SK-N-SH treated with all-trans-retinoic acid at 6 μM for 48 hours (cell line): ENCODE data around the gene PTCH1.

ENCODE experiments used
- ARNTL ChIP-seq: fragments of 450-650 bp; formaldehyde crosslinking; IDR thresholded peaks from 2 replicates; pipeline ENCODE4 v1.5.0; 2020; ENCODE audit warnings: low read depth, mild to moderate bottlenecking, moderate library complexity, borderline replicate concordance
- GLIS3 ChIP-seq: fragments of 250-450 bp; sonication (Bioruptor Pico); IDR thresholded peaks from 2 replicates; pipeline ENCODE4 v1.5.0; 2020; ENCODE audit warnings: mild to moderate bottlenecking, moderate library complexity
- OSR1 ChIP-seq: fragments of 250-450 bp; sonication (Bioruptor Pico); IDR thresholded peaks from 2 replicates; pipeline ENCODE4 v1.8.0; 2022; ENCODE audit warnings: moderate library complexity, mild to moderate bottlenecking, inconsistent platforms
- PPARA ChIP-seq: fragments of 250-450 bp; sonication (Bioruptor Pico); IDR thresholded peaks from 2 replicates; pipeline ENCODE4 v1.5.0; 2020; ENCODE audit warnings: mild to moderate bottlenecking, borderline replicate concordance
- RARB ChIP-seq: fragments of 250-450 bp; sonication (Bioruptor Pico); IDR thresholded peaks from 2 replicates; pipeline ENCODE4 v1.8.0; 2021; ENCODE audit warnings: mild to moderate bottlenecking, moderate library complexity
- TF ChIP-seq, protein P1 (sequence below): fragments of 250-450 bp; sonication (Bioruptor Pico); IDR thresholded peaks from 2 replicates; pipeline ENCODE4 v1.8.0; 2020; ENCODE audit warnings: mild to moderate bottlenecking, moderate library complexity, borderline replicate concordance
- TF ChIP-seq, protein P2 (sequence below): fragments of 250-450 bp; sonication (Bioruptor Pico); IDR thresholded peaks from 2 replicates; pipeline ENCODE4 v1.5.1; 2020; ENCODE audit warnings: low read depth, mild to moderate bottlenecking, moderate library complexity
- TF ChIP-seq, protein P3 (sequence below): fragments of 250-450 bp; sonication (Bioruptor Pico); IDR thresholded peaks from 2 replicates; pipeline ENCODE4 v1.5.0; 2020; ENCODE audit warnings: mild to moderate bottlenecking, moderate library complexity

DNA sequence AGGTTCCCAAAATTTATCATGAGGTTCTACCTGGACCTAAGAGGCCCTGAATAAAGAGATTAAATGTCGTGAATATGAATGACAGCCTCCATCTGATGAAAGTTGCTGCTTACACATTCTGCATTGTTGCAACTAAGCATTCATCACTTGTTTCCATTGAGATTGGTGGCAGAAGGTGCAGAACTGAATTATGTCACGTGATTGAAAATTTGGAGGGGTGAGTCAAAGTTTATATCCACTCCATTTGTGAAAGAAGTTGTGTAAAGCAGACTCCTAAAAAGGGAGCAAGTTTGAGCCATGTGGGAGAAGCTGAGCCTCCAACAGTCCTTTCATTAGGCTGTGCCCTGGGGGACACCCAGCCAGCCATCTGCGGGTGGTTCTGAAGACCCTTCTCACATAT is 4.9 kb upstream of the PTCH1 start:
- TF ChIP-seq, protein P1, sequence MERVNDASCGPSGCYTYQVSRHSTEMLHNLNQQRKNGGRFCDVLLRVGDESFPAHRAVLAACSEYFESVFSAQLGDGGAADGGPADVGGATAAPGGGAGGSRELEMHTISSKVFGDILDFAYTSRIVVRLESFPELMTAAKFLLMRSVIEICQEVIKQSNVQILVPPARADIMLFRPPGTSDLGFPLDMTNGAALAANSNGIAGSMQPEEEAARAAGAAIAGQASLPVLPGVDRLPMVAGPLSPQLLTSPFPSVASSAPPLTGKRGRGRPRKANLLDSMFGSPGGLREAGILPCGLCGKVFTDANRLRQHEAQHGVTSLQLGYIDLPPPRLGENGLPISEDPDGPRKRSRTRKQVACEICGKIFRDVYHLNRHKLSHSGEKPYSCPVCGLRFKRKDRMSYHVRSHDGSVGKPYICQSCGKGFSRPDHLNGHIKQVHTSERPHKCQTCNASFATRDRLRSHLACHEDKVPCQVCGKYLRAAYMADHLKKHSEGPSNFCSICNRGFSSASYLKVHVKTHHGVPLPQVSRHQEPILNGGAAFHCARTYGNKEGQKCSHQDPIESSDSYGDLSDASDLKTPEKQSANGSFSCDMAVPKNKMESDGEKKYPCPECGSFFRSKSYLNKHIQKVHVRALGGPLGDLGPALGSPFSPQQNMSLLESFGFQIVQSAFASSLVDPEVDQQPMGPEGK (CRISPR knock-in tag): no peak
- TF ChIP-seq ARNTL (CRISPR knock-in tag) (no peak), RARB (CRISPR knock-in tag) (no peak), OSR1 (CRISPR knock-in tag) (no peak), PPARA (CRISPR knock-in tag) (no peak), GLIS3 (CRISPR knock-in tag) (no peak)
- TF ChIP-seq, protein P2, sequence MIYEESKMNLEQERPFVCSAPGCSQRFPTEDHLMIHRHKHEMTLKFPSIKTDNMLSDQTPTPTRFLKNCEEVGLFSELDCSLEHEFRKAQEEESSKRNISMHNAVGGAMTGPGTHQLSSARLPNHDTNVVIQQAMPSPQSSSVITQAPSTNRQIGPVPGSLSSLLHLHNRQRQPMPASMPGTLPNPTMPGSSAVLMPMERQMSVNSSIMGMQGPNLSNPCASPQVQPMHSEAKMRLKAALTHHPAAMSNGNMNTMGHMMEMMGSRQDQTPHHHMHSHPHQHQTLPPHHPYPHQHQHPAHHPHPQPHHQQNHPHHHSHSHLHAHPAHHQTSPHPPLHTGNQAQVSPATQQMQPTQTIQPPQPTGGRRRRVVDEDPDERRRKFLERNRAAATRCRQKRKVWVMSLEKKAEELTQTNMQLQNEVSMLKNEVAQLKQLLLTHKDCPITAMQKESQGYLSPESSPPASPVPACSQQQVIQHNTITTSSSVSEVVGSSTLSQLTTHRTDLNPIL (CRISPR knock-in tag): no peak
- TF ChIP-seq, protein P3, sequence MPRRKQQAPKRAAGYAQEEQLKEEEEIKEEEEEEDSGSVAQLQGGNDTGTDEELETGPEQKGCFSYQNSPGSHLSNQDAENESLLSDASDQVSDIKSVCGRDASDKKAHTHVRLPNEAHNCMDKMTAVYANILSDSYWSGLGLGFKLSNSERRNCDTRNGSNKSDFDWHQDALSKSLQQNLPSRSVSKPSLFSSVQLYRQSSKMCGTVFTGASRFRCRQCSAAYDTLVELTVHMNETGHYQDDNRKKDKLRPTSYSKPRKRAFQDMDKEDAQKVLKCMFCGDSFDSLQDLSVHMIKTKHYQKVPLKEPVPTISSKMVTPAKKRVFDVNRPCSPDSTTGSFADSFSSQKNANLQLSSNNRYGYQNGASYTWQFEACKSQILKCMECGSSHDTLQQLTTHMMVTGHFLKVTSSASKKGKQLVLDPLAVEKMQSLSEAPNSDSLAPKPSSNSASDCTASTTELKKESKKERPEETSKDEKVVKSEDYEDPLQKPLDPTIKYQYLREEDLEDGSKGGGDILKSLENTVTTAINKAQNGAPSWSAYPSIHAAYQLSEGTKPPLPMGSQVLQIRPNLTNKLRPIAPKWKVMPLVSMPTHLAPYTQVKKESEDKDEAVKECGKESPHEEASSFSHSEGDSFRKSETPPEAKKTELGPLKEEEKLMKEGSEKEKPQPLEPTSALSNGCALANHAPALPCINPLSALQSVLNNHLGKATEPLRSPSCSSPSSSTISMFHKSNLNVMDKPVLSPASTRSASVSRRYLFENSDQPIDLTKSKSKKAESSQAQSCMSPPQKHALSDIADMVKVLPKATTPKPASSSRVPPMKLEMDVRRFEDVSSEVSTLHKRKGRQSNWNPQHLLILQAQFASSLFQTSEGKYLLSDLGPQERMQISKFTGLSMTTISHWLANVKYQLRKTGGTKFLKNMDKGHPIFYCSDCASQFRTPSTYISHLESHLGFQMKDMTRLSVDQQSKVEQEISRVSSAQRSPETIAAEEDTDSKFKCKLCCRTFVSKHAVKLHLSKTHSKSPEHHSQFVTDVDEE (CRISPR knock-in tag): no peak
